ENCODE measurements around the gene DSP.

DNA sequence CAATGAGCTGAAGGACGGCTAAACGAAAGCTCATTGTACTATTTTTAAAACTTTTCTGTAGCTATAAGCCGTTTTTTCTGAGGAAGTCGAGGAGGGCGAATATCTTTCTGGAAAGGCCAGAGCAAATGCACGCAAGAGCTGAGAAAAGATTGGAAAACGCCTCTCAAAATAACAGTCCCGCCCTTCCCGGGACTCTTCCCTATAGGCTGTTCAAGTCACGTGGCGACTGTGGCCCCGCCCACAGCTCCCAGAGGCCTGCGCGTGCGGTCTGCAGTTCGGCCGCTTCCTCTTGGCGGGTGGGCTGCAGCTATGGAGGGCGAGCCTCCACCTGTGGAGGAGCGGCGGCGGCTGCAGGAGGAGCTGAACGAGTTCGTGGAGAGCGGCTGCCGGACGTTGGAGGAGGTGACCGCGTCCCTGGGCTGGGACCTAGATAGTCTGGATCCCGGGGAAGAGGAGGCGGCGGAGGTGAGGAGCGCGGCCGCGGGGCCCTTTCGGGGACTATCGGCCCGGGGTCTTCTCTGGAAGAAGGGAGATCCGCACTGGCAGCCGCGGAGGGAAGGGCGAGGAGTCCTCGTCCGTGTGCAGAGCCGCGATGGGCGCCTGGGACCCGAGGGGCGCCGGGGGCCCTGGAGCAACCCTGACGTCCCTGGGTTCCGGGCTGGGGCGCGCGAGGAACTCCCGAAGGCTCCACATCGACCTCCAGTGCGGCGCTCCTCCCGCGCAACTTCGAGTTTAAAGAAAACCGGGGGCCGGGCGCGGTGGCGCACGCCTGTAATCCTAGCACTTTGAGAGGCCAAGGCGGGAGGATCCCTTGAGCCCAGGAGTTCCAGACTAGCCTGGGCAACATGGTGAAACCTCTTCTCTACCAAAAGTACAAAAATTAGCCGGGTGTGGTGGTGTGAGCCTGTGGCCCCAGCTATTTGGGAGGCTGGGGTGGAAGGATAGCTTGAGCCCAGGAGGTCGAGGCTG lies 48.8 kb downstream of the DSP start, which contains the start of gene SNRNP48:
- TF ChIP-seq, protein P1, sequence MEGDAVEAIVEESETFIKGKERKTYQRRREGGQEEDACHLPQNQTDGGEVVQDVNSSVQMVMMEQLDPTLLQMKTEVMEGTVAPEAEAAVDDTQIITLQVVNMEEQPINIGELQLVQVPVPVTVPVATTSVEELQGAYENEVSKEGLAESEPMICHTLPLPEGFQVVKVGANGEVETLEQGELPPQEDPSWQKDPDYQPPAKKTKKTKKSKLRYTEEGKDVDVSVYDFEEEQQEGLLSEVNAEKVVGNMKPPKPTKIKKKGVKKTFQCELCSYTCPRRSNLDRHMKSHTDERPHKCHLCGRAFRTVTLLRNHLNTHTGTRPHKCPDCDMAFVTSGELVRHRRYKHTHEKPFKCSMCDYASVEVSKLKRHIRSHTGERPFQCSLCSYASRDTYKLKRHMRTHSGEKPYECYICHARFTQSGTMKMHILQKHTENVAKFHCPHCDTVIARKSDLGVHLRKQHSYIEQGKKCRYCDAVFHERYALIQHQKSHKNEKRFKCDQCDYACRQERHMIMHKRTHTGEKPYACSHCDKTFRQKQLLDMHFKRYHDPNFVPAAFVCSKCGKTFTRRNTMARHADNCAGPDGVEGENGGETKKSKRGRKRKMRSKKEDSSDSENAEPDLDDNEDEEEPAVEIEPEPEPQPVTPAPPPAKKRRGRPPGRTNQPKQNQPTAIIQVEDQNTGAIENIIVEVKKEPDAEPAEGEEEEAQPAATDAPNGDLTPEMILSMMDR (IDR thresholded peaks at IDR 0.05) = no peak
- TF ChIP-seq POLR2A (IDR thresholded peaks at IDR 0.05) (peak; percentile 43 to 81), POLR2AphosphoS5 (IDR thresholded peaks at IDR 0.05) (peak; percentile 79 to 93 (median 90)), EP300 (IDR thresholded peaks at IDR 0.05) (no peak)

Data from sigmoid colon (tissue), 4 donors.